Stimulated activated CD4-positive, alpha-beta T cell treated with anti-CD3 and anti-CD28 coated beads, Interleukin-2, amount 100 ng/mL, for 48 hours (primary cell): Measurements from ENCODE around the gene IMP4.
"Not testable (repeated sequence)": the region's sequence is repeated elsewhere in the genome, so short reads cannot be mapped to it uniquely, and the experiment has no call there.

ENCODE experiments used
- DNase-seq, 2 donors: peaks; one replicate each; pipeline ENCODE4 v3.0.0-alpha.2; 2020

Gene IMP4, protein sequence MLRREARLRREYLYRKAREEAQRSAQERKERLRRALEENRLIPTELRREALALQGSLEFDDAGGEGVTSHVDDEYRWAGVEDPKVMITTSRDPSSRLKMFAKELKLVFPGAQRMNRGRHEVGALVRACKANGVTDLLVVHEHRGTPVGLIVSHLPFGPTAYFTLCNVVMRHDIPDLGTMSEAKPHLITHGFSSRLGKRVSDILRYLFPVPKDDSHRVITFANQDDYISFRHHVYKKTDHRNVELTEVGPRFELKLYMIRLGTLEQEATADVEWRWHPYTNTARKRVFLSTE

DNA sequence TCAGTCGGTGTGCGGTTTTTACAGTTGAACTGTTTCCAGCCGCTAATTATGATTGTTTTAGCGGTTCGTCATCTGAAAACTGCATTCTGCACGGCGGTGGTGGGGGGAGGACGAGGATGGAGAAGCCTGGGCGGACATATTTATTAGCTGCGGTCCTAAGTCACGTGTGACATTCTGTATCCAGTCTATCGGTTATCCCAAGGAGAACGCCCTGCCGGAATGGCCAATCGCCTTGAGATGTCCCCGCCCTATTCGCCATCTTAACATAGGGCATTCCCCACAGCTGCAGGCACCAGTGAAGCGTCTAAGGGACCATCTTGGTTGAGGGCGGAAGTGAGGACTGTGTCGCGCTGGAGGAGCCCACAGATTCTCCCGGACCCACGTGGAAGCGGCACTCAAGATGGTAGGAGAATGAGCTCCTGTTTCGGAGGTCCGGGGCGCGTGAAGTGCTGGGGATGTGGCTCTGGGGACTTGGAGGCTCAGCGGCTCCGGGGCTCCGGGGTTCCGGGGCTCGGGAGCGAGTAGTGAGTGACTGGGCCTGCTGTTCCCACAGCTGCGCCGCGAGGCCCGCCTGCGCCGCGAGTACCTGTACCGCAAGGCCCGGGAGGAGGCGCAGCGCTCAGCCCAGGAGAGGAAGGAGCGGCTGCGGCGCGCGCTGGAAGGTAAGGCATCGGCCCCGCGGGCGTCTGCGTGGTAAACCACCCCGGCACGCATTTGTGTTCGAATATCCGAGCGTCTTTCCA is at the start of gene IMP4:
TSS of gene IMP4 (plus strand) at position 365 of the 743 bp plus-strand sequence. CDS start at position 401, 36 bp downstream.
- peak; percentile 82 to 88 for DNase-seq

DNA sequence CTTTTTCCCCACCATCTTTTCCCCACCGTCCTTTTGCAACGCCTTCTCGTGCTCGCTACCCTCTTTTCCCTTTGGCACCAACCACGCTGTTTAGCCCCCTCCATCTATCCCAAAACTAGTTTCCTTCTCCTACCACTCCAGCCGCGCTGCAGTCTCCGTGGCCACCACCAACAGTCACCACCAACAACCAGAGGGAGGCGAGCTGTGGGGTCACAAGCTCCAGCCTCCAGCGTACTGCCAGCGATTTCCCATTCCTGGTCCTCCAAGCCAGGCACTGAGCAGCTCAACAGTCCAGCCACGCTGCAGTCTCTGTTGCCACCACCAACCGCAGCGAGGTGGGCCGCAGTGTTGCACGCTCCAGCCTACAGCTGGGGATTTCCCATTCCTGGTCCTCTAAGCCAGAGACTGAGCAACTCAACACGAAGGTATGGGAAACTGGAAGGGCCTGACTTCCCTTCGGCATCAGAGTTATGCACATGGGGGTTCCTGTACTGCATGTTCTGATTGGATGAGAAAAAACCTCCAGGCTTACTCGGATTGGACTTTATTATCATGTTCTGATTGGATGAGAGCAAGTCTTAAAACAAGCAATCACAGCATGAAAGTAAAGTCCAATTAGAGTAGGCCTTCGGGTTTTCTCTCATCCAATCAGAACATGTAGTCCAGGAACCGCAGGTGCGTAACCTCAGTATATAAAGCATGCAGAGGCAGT is 42.3 kb upstream of the IMP4 start:
- DNase-seq, result no peak

DNA sequence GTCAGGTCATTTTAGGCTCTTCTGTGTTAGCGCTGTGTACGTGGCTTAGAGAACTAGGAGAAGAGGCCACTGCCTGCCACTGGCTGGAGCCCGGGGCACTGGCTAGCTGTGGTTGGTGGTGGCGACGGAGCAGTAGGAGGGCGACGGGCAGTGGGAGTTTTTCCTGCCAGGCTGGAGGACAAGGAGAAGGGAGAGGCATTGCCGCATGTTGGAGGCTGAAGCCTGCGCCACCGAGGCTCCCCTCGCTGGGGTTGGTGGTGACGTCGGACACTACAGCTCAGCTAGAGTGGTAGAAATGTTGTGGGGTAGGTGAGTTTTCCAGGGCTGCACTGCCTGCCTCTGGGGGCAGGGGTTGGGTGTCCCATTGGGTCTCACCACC is 41.7 kb upstream of the IMP4 start:
- DNase-seq, result no peak

DNA sequence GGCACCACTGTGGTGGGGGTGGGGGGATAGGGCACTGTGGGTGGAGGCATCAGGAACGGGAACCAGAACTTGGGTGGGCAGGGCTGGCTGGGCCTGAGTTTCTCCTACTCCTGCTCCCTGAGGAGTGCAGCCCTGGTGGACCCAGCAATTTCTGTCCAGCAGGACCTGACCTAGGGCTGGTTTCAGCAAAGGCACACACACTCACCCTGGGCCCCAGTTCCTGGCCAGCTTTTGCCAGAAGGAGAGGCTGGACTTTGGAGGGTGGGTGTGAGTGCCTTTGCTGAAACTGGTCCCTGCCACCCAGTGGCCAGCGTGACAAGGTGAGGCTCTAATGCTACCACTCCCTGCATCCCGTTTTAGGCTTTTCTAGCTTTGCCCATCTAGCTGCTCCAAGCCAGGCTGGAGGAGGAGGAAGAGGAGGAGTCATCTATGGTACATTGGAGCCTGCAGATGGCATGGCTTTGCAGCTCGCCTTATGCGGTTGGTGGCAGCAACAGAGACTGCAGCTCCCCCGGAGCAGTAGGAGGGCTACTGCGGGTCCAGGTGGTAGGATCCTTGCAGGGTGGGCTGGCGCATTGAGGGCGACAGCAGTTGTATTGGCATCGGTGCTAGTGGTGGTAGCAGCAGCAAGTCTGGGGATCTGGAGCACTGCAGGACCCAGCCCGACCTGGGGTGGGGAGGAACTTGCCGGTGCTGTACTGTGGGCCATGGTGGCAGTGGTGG is 40.4 kb upstream of the IMP4 start:
- no peak for DNase-seq

DNA sequence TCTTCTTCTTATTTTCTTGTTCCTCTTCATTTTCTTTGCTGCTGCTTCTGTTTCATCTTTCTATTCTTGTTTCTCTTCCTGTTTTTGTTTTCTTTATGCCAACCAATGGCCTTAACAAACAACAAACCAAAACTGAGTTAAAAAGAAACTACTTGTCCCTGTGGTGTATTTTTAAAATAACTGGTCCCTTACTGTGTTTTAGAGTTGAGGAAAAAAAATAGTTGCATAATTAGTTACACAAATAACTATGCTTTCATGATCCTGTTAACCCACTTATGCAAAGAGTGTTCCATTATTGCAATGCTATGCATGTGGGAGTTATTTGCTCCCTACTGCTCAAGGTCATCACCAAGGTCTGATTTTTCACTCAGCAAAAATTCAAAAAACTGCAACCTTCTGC is 39.5 kb upstream of the IMP4 start:
- no peak for DNase-seq

DNA sequence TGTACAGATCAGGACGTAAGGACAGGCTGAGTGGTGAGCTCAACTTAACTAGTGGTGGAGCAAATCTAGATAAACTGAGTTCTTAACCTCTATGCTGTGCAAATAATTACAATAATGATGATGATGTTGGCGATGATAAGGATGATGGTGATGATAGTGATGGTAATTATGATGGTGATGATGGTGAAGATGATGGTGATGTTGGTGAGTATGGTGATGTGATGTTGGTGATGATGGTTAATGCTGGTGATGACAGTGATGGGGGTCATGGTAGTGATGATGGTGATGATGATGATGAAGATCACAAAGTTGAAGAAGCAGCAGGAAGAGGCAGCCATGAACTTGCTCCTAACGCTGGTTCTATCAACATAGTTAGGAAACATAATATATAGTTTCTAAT is 38.0 kb upstream of the IMP4 start:
- no peak for DNase-seq

DNA sequence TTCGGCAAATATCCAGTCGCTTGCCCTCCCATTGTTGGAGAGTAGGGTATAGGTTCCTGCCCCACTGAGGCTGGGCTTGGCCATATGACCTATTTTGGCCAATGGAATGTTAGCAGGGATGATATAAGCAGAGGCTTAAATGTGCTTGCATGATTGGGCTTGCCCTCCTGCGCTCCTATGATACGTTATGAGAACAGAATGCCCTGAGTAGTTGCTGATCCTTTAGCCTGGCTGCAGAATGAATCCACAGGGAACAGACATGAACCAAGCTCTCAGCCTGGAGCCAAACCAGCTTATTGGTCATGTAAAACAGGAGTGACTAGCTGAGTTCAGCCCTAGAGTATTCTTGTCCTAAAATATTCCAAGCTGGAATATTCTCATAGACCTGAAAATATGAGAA is 34.8 kb upstream of the IMP4 start:
- no peak for DNase-seq

DNA sequence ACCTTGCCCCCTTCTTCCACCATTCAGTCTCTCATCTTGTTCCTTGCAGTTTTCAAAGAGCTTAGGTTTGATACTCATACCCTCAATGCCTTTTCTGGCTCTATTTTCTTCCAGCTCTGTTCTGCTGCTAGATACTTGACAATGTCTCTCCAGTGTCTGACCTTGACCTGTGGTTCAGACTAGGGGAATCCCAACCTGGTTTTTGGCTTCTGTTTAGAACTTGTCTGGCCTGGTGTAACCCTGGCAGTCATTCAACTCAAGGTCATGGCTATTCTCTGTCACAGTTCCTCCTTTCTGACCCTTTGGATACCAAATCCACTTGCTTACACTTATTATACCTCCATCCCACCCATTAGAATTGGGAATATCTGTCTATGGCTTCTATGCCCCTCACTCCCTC is 31.8 kb upstream of the IMP4 start:
- DNase-seq, result no peak

DNA sequence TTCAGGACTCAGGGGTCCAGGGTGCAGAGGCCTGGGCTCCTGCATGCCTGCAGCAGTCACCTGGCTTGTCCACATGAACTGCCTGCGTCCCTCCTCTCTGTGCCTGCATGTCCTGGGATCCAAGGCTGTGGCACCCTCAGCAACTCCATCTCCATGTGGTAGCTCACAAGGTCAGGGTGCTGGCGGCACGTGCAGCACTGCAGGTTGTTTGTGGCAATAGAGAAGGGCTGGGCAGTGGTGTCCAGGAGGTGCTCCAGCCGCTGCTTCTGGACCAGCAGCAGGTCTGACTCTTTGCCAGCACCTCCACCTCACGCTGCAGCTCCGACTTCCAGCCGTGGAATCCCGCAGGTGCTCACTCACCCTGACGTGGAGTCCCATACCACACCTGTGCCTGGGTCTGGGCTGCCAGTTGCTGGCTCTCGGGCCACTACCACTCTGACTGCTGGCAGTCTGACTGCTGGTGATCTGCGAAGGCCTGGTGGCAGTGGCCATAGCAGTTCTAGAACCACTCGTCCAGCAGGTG is 28.8 kb upstream of the IMP4 start:
- no peak for DNase-seq

DNA sequence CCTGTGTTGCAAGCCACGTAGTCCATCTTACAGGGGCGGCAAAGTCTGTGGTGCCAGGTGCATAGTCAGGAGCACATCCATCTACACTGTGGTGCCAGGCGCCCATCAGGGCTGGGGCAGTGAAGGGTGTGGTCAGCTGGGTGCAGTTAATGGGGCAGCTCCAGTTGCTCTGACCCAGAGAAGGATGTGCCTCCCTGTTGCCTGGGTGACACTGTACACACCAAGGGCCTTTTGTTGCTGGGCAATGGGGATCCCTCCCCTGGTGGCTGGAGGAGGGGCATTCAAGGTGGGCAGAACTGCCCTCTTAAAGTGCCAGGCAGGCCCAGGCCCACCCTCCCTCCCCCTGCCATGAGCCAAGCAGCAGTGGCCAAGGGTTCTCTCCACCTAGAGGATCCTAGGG is 28.3 kb upstream of the IMP4 start:
- no peak for DNase-seq

DNA sequence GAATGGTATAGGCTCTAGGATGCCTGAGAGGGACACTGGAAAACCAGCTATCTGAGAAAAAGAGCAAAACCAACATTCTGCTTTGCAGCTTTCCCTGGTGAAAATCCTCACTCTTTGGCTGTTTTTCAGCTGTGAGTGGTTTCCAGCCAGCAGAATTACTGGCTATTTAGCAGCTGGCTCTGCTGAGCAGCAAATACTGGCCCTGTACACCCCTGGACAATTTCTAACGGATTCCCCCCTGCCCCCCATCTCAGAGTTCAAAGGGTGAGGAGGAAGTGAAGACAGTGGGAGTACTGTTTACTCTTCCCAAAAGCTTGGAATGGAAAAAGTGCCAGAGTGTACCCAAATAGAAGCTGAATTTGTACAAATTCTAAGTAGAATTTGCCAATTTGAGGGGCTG is 26.1 kb upstream of the IMP4 start:
- no peak for DNase-seq

DNA sequence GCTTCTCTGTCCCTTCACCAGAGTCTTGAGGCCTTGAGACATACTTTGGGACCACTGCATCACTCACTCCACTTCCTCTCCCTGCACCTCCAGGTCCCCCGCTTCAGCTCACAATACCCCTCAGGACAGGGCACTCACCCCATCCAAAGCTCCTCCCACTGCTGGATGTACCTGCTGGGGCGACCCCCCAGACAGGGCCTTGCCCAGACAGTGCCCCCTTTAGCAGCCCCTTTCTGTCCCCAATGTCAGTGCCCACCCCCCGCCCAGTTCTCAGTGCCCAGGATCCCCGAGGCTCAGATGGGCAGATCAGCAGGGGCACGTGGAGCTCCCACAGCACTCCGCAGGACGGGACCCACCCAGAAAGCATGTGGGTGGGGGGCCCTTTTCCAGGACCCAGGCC is 23.8 kb upstream of the IMP4 start:
- no peak for DNase-seq

DNA sequence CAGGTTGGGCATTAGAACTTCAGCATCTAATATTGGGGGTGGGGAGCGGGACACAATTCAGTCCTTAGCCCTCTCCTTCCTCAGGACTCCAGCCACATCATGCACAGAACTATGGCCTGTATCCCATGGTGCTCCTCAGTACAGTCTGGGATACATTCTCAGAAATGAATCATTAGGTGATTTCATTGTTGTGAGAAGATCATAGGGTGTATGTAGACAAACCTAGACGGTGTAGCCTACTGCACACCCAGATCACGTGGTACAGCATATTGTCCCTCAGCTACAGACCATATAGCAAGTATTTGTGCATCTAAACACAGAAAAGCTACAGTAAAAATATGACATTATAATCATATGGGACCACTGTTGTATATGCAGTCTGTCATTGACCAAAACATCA is 23.2 kb upstream of the IMP4 start:
- DNase-seq, result no peak

DNA sequence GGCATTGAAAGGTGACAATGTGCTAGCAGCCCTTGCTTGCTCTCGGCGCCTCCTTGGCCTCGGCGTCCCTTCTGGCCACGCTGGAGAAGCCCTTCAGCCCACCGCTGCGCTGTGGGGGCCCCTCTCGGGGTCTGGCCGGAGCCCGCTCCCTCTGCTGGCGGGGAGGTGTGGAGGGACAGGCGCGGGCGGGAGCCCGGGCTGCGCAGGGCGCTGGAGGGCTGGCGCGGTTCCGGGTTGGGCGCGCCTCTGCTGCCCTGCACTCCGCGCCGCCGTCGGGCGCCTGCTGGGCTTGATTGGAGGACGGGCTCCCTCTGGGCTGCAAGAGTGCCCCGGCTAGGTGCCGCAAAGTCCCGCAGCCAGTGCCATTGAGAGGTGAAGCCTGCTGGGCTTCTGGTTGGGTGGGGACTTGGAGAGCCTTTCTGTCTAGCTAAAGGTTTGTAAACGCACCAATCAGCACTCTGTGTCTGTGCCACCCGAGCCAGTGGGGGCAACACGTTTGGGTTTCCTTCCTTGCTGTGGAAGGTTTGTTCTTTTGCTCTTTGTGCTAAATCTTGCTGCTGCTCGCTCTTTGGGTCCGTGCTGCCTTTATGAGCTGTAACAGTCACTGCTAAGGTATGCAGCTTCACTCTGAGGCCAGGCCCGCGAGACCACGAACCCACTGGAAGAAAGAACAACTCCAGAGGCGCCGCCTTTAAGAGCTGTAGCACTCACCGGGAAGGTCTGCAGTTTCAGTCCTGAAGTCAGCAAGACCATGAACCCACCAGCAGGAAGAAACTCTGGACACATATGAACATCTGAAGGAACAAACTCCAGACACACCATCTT is 14.8 kb upstream of the IMP4 start:
- DNase-seq, result no peak

DNA sequence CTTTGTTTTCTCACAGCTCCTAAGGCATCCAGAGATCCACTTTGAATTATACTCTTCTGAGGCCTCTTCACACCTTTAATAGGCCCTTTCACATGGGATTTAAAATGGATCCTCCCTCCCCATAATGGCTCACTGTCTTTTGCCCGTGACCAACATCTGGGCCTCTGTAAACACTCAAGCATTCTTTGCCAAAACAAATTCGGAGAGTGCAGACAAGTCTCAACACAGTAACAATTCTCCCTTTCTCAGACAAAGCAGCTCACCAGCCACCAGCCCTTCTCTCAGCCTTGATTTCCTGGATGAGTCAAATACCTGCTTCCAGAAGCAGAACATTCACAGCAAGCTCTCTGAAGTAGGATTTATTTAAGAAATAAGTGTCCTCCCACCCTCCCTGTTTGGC is 14.0 kb upstream of the IMP4 start:
- DNase-seq, result no peak

DNA sequence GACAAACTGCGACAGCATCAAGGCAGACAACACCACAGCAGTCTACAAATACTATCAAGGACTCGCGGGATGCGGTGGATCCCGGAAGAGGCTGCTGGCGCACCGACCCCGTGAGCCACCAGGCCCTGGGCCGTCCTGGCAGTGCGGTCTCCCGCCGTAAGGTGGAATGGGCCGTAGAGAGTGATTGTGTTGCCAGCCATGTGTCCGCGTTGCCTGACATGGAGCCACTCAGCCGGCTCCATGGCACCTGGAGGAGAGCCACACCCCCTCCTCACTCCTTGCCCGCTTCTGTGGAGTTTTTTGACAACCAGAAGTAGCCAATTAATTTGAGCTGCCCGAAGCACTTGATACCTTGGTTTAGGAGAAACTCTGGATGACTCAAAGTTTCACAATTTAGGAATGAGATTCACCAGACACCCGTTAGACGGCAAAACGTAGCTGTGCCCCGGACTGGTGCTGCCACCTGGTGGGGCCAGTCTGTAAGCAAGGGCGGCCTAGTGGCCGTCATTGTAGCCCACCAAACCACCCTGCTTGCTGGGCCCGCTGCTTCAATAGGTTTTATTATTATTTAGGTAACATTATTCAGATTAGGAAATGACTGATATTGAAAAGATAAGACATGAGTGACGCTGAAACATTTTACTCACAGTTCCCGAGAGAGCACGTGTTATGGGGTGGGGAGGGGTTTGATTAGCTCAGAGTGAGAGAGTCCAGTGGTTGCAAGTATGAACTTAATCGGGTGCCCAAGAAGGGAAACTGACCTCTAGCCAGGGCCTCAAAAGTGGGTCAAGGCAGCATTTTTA is 10.2 kb upstream of the IMP4 start:
- DNase-seq, result peak; percentile 66 to 71

DNA sequence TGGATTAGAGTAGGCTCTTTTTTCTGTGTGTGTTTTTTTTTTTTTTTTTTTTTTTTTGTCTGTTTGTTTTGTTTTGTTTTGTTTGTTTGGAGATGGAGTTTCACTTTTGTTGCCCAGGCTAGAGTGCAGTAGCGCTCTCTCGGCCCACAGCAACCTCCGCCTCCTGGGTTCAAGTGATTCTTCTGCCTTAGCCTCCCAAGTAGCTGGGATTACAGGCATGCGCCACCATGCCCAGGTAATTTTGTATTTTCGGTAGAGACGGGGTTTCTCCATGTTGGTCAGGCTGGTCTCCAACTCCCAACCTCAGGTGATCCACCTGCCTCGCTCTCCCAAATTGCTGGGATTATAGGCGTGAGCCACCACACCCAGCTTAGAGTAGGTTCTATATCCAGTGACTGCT is 9.4 kb upstream of the IMP4 start:
- DNase-seq, result not testable (repeated sequence)

DNA sequence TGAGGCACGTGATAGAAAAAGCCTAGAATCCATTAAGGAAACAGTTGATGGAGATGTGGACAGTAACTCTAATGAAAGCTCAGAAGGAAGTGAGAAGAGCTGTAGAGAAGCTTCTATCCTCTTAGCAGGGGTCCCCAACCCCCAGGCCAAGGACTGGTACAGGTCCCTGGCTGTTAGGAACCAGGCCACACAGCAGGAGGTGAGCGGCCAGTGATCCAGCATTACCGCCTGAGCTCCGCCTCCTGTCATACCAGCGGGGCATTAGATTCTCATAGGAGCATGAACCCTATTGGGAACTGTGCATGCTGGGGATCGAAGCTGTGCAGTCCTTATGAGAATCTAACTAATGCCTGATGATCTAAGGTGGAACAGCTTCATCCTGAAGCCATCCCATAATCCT is 8.7 kb upstream of the IMP4 start:
- no peak for DNase-seq

DNA sequence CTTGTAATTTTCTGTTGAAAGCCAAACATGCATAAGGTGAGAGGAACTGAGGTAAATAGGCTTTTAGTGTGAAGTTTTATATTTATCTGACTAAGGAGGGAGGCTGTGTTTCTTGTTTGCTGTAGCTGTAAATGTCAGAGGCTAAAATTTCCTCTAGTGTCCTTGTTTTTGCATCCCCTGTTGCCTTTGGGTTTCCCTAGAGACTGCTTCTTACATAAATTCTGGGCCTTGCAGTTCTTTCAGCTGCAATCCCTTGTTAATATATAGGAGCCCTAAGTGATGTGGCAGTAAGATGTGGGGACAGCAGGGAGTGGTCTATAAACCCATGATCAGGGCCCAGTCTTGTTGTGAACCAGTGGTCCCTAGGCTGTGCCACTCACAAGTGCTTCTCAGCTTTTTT is 7.5 kb upstream of the IMP4 start:
- no peak for DNase-seq

DNA sequence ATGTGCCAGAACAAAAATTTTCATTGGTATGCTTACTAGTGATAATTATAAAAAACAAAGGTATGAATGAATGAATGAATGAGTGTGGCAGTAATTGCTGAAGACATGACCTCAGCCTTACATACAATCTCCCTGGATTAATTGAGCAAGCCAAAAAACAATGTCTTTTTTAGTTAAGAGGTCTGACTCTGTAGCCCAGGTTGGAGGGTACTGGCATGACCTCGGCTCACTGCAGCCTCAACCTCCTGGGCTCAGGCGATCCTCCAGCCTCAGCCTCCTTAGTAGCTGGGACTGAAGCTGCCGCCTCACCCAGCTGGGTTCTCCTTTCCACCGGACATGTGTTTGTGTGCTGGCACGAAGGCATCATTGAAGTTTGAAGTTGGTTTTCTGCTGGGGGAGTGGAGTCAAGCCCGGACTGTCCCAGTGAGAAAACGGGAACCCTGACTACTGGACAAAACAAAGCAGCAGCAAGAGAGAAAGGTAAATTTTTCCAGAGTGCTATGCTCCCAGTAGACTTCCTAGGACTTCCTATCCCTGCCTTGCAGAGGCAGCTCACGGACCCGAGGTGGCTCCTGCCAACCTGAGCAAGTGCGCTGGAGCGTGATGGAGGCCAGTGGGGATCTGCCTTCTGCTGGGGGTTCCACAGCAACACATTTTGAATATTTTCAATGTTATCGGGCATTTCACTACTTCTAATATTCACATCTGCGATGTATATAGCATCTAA is 6.4 kb upstream of the IMP4 start:
- no peak for DNase-seq
